ENCODE data around the gene TUBGCP4.

DNA sequence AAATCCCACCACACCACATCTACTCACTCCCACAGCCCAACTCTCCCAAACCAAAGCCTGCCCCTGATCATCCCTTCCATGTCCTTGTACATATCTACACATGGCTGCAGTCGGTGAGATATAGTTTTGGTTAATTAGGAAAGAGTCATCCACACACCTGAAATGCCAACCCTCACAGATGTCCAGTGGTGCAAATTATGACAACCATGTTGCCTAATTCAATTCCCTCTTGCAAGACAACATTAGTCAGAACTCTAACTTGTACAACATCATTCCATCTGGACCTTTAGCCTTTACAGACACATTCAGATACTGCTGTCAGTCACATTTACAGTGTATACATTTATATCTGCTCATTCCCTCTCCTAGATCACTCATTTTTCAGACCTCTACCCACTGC, 41.2 kb downstream of the TUBGCP4 start:
- TF ChIP-seq, protein P1, sequence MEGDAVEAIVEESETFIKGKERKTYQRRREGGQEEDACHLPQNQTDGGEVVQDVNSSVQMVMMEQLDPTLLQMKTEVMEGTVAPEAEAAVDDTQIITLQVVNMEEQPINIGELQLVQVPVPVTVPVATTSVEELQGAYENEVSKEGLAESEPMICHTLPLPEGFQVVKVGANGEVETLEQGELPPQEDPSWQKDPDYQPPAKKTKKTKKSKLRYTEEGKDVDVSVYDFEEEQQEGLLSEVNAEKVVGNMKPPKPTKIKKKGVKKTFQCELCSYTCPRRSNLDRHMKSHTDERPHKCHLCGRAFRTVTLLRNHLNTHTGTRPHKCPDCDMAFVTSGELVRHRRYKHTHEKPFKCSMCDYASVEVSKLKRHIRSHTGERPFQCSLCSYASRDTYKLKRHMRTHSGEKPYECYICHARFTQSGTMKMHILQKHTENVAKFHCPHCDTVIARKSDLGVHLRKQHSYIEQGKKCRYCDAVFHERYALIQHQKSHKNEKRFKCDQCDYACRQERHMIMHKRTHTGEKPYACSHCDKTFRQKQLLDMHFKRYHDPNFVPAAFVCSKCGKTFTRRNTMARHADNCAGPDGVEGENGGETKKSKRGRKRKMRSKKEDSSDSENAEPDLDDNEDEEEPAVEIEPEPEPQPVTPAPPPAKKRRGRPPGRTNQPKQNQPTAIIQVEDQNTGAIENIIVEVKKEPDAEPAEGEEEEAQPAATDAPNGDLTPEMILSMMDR (tag by site-specific recombination; IDR thresholded peaks at IDR 0.05), result no peak
- TF ChIP-seq ZNF404 (tag by site-specific recombination; IDR thresholded peaks at IDR 0.05) (no peak), GLIS2 (tag by site-specific recombination; IDR thresholded peaks at IDR 0.05) (no peak), ZNF311 (tag by site-specific recombination; IDR thresholded peaks at IDR 0.05; ENCODE audit: borderline replicate concordance) (no peak), ZNF660 (tag by site-specific recombination; IDR thresholded peaks at IDR 0.05) (no peak), ZNF626 (tag by site-specific recombination; IDR thresholded peaks at IDR 0.05) (no peak), PRDM10 (tag by site-specific recombination; IDR thresholded peaks at IDR 0.05) (no peak), ZNF488 (tag by site-specific recombination; IDR thresholded peaks at IDR 0.05) (no peak)
- TF ChIP-seq, protein P2, sequence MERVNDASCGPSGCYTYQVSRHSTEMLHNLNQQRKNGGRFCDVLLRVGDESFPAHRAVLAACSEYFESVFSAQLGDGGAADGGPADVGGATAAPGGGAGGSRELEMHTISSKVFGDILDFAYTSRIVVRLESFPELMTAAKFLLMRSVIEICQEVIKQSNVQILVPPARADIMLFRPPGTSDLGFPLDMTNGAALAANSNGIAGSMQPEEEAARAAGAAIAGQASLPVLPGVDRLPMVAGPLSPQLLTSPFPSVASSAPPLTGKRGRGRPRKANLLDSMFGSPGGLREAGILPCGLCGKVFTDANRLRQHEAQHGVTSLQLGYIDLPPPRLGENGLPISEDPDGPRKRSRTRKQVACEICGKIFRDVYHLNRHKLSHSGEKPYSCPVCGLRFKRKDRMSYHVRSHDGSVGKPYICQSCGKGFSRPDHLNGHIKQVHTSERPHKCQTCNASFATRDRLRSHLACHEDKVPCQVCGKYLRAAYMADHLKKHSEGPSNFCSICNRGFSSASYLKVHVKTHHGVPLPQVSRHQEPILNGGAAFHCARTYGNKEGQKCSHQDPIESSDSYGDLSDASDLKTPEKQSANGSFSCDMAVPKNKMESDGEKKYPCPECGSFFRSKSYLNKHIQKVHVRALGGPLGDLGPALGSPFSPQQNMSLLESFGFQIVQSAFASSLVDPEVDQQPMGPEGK (tag by site-specific recombination; IDR thresholded peaks at IDR 0.05), result no peak
- TF ChIP-seq, protein P3, sequence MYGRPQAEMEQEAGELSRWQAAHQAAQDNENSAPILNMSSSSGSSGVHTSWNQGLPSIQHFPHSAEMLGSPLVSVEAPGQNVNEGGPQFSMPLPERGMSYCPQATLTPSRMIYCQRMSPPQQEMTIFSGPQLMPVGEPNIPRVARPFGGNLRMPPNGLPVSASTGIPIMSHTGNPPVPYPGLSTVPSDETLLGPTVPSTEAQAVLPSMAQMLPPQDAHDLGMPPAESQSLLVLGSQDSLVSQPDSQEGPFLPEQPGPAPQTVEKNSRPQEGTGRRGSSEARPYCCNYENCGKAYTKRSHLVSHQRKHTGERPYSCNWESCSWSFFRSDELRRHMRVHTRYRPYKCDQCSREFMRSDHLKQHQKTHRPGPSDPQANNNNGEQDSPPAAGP (tag by site-specific recombination; IDR thresholded peaks at IDR 0.05), result no peak

All from HEK293 (cell line).